GM19397 (cell line): ENCODE results near the gene RIN3.

Source experiments
- ATAC-seq: cut with Tn5 transposase; IDR thresholded peaks from one replicate; pipeline ENCODE4 v1.9.1; 2021; ENCODE audit warnings: mild to moderate bottlenecking, moderate library complexity; ENCODE audit not compliant: unreplicated experiment

RIN3 gene, protein sequence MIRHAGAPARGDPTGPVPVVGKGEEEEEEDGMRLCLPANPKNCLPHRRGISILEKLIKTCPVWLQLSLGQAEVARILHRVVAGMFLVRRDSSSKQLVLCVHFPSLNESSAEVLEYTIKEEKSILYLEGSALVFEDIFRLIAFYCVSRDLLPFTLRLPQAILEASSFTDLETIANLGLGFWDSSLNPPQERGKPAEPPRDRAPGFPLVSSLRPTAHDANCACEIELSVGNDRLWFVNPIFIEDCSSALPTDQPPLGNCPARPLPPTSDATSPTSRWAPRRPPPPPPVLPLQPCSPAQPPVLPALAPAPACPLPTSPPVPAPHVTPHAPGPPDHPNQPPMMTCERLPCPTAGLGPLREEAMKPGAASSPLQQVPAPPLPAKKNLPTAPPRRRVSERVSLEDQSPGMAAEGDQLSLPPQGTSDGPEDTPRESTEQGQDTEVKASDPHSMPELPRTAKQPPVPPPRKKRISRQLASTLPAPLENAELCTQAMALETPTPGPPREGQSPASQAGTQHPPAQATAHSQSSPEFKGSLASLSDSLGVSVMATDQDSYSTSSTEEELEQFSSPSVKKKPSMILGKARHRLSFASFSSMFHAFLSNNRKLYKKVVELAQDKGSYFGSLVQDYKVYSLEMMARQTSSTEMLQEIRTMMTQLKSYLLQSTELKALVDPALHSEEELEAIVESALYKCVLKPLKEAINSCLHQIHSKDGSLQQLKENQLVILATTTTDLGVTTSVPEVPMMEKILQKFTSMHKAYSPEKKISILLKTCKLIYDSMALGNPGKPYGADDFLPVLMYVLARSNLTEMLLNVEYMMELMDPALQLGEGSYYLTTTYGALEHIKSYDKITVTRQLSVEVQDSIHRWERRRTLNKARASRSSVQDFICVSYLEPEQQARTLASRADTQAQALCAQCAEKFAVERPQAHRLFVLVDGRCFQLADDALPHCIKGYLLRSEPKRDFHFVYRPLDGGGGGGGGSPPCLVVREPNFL

DNA sequence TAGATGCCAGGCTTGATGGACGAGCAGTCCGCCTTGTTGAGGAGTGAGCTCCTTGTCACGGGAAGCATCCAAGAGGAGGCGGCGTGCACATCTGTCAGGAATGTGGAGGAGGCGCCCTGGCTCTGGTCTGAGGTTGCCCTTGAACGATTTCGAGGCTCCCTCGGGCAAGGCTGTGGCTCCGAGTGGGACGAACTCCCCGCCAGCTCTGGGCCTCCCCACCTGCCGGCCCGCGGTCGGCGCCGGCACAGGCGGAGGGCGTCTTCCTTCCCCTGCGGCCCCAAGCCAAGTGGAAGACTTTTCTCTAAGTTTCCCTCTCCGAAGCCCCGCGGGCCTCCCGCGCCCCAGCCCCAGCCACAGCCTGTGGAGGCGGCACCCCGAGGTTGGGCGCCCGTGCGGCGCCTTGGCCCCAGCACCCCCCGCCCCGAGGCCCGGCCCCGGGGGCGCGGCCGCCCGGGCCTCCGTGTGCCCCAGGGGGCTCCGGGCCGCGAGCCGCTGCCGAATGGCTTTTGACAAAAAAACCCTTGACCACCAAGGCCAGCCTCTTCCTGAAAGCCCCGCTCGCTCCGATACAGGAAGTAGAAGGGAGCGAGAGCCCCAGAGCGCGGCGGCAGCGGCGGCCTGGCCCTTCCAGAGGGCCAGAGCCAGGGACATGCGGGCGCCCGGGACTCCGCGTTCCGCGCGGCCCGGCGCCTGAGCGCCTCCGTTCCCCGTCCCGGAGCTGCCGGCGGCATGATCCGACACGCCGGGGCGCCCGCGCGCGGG lies at the start of gene RIN3:
Gene RIN3 (plus strand): TSS at position 578 of the 762 bp plus-strand sequence. CDS start 152 bp downstream, at position 730.
- peak; percentile 59 for ATAC-seq

DNA sequence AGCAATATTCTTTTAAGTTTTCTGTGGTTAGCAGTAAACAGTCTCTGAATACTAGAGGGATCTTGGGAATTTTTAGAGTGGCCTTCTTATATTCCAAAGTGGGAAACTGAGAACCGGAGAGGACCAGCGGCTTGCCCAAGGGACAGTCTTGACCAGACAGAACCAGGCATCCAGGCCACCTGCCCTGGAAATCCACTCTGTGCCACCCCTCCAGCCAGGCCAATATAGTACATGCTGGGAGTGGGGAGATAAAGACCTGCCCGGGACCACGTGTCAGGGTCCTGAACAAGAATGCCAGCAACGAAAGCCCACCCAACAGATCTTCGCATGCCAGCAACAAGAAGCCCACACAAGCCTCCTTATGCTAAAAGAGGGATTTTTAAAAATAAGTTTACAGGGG lies 49.4 kb upstream of the RIN3 start:
- ATAC-seq: no peak

DNA sequence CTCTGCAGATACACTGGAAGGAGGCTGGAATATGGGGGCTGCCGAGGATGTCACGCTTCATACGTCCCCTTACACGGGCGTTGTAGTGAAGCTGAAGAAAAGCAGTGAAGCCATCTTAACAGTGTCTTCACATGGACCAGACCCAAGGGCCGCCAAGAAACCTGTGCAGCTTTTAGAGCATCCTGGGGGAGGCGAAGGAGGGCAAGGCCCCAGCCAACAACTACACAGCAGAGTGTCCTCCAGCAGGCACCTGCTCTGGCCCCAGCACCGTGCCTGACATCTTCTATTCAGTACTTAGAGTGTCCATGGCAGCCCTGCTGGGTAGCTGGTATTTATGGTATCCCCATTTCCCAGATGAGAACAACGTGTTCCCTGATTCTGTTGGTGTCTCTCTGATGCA lies 48.9 kb upstream of the RIN3 start:
- ATAC-seq: no peak

DNA sequence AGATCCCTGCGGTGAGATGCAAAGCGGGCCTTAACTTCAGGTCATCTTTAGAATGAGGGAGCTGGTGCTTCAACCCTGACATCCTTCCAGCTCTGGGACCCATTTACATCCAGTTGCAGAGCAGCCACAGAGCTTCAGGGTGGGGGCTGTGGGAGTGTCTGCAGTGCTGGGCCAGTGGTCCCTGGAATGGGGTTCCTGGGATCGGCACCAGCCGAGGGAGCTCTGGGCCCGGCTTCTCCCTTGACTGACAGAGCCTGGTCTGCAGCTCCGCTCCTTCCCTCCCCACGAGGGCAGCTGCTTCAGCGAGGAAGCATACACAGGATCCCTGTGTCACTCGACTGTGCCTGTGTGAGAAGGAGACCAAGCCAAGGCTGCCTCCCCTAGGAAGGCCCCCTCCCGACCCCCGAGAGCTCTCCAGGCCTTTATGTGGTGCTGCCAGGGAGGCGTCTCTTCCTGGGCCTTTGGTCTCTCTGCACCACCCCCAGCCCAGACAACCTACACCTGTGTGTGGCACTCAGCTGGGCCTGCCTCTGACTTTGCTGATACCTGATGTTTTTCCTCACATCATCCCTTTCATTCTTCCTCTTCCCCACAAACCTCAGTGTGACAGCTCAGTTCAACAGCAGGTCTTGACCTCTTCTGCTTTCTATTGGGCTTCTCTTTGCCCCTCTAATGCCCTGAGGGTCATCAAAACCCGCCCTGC lies 48.1 kb upstream of the RIN3 start:
- no peak for ATAC-seq

DNA sequence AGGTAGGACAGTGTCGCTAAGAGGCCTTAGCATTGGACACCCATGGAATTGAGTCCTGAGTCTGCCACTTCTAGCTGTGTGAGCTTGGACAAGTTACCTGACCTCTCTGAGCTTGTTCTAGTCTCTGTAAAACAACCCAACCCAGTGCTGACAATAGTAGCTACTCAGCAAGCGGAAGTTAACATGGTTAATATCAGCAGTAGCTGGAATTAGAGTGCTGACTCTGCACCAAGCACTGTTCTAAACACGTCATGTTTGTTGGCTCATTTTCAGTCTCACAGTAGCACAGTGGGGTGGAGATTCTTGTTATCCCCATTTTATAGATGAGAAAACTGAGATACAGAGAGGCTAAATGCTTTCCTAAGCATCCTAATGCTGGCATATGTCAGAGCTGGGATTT lies 47.5 kb upstream of the RIN3 start:
- ATAC-seq: no peak

DNA sequence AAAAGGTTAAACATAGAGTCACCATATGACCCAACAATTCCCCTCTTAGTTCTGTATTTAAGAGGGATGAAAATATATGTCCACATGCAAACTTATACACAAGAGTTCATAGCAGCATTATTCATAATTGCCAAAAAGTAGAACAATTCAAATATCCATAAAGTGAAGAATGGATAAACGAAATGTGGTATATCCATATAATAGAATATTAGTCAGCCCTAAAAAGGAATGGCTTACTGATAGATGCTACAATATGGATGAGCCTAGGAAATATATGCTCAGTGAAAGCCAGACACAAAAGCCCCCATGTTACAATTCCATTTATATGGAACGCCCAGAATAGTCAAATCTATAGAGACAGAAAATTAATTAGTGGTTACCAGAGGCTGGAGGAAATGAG lies 44.1 kb upstream of the RIN3 start:
- no peak for ATAC-seq

DNA sequence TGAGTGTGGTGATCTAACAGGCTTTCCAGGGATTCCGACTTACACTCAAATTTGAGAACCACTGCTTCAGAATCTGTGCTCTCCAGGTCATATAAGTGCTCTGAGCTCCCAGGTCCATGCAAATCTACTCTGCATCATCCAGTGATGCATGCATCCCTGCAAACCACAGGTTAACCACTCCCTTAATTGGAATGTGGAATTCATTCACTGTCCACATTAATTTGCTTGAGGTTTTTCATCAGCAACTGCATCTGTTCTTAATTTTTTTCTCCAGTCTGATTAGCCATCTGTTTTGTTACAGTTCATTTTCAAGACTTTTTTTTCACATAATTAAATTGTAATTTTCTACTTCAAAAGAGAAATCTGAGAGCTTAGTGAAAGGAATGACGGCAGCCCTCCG lies 43.4 kb upstream of the RIN3 start:
- ATAC-seq: no peak

DNA sequence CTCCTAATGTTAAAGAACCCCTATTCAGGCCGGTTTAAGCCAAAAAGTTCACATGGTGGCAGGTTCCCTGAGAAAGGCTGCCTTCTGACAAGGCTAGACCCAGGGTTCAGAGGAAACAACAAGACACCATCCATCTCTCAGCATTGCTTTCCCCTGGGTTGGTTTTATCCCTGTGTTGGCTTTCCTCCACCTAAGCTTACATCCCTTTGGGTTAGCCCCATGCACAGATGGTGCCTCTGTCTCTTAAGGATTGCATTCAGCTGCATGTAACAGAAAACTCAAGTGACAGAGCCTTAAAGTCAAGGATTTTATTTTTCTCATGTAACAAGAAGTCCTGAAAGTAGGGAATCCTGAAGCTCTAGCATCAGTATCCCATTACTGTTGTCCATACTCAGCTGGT lies 42.8 kb upstream of the RIN3 start:
- no peak for ATAC-seq

DNA sequence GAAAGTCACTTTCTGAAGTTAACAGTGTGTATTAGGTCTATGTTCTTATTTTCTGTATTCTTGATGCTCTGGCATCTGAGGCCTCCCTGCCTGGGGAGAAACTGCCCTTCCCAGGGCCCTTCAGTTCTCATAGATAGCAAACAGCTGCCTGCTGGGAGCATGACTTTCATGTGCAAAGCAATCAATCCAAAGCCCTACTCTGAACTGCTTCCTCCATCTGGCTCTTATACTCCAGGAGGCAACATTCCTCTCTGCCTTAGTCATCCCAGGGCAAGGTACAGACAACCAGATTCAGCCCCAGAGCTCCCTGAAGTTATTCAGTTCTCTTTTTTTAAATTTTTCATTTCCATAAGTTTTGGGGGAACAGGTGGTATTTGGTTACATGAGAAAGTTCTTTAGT lies 41.7 kb upstream of the RIN3 start:
- no peak for ATAC-seq

DNA sequence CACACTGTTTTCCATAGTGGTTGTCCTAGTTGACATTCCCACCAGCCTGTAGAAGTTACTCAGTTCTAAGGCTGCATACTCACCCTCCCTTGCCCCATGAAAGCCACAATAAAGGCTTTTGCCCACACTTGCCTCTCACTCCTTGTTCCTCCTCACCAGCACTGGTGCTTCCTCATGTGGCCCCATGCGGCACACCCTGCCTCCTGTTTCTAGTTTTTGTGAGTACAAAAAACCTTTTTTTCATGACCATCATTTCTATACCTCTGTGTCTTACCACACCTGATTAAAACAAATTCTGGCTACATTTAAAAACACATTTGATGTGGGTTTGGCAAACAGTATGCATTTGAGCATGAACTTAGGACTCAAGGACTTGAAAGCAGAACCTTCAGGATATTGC lies 40.7 kb upstream of the RIN3 start:
- ATAC-seq: no peak

DNA sequence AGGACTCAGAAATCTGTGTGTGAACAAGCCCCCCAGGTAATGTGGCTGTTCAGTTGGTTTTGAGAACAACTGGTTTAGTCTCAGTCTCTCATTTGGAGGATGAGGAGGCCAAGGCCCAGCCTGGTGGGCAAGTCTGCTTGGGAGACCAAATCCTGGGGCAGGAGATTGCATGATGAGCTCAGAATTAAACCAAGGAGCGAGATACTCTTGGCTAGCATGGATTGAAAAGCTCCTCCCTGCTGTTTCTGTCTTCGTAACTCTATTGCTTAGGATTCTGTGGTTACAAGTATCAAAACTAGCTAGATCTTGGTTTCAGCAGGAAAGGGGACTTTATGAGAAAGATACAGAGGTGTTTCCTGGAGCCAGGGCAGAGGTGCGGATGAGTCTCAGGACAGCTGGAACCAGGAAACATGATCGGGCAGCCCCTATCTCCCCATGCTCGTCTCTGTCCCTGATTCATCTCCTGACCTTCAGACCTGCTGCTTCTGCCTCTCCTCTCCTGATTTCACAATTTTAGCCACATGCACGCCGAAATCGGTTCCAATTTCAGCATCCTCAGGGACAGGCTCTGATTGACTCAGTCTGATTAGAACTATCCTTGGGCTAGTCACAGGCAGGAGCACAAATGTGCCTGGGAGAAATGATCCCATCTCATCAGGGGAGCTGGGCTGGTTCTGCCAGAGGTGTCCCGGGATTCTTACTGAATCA lies 40.2 kb upstream of the RIN3 start:
- no peak for ATAC-seq

DNA sequence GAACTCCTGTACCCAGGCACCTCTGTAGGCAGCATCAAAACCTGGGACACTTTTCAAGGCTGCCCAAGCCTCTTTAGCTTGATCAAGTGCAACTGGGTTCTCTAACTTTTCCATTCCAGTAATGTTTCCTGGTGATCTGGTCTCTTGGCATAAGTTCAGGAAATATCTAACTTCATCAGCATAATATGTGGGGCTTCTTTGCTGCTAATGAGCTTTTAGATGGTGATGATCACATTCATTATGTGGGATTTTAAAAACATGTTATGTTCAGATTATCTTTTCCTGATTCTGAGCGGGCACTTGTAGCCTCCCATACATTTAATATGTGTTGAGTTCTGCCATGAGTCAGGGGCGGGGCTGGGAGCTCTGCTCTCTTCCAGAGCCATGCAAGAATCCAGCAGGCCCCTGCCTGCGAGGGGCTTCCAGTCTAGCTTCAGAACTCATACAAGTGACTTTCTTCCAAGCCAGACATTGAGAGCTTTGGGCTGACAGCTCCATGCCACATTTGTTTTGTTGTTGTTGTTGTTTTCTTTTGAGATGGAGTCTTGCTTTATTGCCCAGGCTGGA lies 39.5 kb upstream of the RIN3 start:
- ATAC-seq: no peak

DNA sequence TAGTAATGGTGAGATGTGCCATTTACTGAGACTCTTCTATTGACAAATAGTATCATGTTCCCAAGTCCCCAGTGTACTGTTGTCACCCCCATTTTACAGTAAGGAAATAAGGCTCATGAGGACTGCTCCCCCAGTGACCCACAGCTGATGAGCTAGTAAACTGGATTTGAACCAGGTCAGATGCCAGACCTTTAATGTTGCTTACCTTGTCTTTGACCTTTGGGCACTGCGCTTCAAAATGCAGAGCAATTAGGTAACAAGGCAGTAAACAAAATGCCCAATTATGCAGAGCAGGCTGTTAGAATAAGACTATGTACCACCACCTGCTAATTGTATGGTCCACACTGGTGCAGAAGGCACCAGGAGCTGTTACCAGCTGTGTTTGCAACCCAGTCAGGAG lies 38.5 kb upstream of the RIN3 start:
- no peak for ATAC-seq

DNA sequence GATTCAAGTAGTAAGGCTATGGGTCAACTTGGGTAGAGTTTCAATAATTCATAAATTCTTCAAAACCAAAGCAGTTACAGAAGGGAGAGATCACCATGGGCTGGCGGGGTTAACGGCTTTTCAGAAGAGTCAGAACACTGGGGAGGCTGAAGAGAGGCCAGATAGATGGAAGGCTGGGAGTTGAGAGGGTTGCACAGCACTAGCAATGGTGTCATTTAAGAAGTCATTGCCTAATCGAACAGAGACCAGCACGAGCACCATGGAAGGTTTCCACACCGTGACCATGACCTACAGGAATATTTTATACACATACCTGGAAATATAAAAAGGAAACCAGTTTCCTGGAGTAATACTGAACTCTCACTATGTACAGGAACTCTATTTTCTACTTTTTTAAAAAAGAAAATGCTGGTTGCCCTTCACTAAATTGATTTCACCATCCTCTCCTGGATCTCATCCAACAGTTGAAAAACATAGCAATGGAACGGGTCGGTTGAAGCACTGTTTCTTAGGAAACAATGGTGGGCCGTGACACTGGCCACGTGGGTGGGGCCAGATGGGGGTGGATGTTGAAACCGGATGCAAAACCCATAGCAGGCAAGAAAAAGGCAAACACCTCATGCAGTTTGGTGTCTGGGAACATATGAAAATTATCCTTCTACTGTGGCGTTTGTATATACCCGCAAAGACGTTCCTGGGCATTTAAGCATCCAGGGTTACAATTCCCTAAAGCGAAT lies 38.0 kb upstream of the RIN3 start:
- ATAC-seq: no peak

DNA sequence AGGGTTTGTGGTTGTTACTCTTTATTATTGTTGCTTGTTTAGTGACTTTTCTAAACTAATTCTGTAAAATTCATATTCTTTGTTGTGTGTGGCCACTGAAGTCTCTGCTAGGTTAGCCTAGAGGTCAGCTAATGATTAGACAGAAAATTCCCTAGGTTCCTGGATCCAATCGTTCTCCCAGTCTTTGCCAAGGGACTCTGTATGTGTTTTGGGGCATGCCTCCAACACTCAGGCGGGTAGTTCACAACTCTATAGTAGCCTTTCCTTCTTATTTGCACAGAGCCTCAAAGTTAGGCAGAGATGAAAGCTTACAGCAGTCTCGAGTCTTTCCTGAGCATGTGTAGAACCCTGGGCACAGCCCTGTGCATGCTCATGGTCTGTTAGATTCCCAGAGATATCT lies 32.7 kb upstream of the RIN3 start:
- no peak for ATAC-seq

DNA sequence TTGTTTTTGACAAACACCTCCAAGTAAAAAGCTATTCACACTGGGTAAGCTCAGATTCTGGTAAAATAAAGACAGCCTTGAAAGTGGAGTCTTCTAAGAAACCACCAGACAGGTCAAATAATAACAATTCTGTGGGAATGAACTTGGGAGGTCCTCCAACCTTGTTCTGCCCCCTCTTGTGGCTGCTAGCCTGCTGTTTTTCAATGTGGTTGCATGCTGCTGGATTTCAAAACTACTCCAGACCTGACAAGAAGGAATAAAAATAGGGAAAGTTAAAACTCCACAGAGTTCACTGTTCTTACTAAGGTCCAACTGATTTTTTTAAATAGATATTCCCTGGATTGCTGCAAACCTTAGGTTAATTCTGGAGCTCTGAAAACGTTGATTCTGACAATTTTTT lies 32.2 kb upstream of the RIN3 start:
- no peak for ATAC-seq

DNA sequence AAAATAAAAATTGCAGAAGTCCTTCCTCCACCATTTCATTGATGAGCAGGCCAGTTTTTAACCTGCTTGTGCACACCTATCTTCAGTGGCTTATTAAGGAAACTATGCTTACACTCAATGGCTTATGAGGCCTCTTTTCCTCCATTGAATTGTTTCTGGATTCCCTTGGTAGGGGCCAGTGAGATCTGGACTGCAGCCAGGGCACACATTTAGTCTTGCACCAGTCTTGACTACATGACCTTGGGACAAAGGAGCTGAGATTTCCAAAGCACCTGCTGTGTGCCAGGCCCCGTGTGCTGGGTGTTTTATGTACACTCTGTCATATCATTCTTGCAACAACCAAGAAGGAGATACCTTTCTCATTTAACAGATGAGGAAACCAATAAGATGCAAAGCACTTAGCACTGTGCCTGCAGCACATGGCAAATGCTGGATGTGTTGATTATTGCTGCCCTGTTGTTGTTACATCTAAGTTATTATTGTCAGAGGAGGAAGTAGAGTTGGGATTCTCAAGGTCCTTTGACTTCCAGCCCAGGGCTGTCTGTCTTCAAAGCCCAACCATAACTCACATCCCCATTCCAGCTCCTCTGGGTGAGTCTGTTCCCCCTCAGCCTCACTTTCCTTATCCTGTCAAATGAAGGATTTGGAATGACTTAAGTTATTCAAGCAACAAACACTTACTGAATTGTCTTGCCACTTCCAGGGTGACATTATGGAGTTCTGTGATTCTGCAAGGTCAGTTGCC lies 31.6 kb upstream of the RIN3 start:
- ATAC-seq: no peak

DNA sequence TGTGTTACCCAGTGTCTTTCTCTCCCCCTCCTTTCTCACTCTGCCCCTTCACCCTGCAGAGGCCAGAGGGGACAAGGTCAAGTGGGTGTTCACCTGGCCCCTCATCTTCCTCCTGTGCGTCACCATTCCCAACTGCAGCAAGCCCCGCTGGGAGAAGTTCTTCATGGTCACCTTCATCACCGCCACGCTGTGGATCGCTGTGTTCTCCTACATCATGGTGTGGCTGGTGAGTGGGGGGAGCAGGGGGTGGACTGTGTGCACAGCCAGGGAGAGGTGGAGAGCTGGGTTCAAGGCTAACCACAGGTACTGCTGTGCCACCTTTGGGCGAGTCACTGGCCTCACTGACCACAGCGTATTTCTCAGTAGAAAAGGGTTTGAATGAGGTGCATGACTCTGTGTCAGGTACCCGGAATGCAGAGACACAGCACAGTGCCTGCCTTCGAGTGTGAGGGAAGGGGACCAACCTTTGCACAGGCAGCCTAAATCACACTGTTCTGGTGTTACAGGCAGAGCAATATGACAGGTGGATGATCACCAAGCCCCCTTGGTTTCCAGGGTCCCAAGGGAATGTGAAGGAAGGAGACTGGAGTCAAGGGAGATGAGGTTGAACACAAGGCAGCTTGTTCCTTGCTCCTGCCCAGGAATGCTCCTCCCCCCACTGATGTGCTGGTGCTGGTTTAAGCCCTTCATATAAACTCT lies 30.8 kb upstream of the RIN3 start:
- no peak for ATAC-seq
